Astrocyte of the spinal cord (primary cell): ENCODE results near the gene RNF182.

Source experiments
- DNase-seq: peaks from one replicate; pipeline ENCODE4 v3.0.0; 2011; ENCODE audit warnings: low read depth, low spot score
- H3K4me3 ChIP-seq: 2 replicates; pipeline ENCODE4 v1.5.1; 2011; ENCODE audit warnings: low read depth, mild to moderate bottlenecking, low read length, moderate library complexity
- CTCF ChIP-seq: IDR thresholded peaks from 2 replicates; pipeline ENCODE4 v1.5.1; 2012; ENCODE audit warnings: low read depth, mild to moderate bottlenecking, low read length, inconsistent platforms
- in situ Hi-C: cut with HindIII; loops from 2 replicates; pipeline ENCODE4 v1.10.0; 2017; ENCODE audit warnings: low sequenced_read_pairs

Gene RNF182

DNA sequence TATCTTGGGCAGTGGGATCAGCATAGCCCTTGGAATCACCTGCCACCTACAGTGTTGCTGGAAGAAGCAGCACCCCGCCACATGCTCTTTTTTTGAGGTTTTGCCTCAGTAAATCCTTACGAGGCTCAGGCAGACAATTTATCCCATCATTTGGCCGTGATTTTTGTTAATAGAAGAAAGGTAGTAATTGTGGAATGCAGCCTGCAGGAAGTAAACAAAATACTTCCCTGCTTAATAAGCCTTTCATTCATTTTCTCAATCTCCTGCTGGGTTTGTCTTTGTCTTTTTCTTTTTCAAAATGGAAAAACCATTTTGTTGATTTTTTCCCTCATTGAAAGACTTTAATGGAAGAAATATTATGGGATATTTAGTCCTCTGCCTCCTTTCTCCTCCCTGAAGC is 99.1 kb downstream of the RNF182 start:
- no peak for DNase-seq
- no peak overlapping the region for H3K4me3 ChIP-seq
- in situ Hi-C loops = no loop called here
- no peak for TF ChIP-seq CTCF

DNA sequence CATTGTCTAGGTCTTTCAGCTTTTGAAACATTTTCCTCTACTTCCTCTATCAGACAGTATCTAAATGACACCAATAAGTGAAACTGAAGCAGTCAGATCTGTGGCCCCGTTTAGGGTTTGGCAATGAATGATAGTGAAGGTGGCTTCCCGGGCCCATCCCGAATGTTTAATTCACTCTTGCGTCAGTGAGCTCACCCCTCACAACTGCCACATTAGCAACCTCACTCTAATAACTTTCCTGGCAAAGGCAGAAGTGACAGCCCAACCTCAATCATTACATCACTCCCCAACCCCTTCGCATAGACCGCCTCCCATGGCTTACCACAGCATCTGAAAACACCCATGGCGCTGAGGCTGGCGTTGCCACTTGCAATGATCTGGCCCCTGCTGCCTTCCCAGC is 100.4 kb downstream of the RNF182 start:
- no peak for DNase-seq
- no peak for TF ChIP-seq CTCF
- in situ Hi-C loops = loop anchor here (25.0 kb wide), 1 partner anchor 113 kb away; the partner anchor contains the start of gene RNF182
- H3K4me3 ChIP-seq = no peak overlapping the region

GRCh38 chr6:14026831-14027539 is 102.2 kb downstream of the RNF182 start:
- DNase-seq = peak; percentile 43
- H3K4me3 ChIP-seq = no peak overlapping the region
- in situ Hi-C loops = loop anchor here (25.0 kb wide), 1 partner anchor 115 kb away; the partner anchor contains the start of gene RNF182
- TF ChIP-seq CTCF = no peak

DNA sequence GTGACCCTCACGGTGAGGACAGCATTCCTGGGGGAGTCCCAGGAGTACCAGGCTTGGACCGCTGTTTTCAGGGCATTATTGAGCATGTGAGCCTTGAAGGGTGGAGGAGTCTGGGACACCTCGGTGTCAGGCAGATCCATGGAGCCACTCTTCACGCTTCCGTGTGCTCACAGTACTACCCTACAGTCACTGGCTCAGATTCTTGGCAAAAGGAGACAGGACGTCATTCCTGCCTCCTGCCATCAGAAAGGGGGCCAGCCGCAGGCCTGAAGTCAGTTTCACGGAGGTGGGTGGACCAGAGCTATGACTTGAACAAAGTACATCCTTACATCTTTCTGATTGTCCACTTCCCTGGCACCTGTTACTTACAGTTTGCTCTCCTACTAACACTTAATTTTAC is 103.9 kb downstream of the RNF182 start:
- TF ChIP-seq CTCF = no peak
- H3K4me3 ChIP-seq = no peak overlapping the region
- no peak for DNase-seq
- in situ Hi-C loops = loop anchor here (25.0 kb wide), 1 partner anchor 116 kb away; the partner anchor contains the start of gene RNF182

DNA sequence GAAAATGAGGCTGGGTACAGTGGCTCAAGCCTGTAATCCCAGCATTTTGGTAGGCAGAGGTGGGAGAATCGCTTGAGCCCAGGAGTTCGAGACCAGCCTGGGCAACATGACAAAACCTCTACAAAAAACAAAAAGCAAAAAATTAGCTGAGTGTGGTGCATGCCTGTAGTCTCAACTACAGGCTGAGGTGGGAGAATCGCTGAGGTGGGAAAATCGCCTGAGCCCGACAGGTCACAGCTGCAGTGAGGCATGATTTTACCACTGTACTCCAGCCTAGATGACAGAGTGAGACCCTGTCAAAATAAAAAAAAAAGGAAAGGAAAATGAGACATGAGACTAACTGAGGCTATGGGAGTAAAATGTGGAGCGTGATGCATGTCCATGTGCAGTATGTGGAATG is 104.9 kb downstream of the RNF182 start:
- no peak for DNase-seq
- no peak overlapping the region for H3K4me3 ChIP-seq
- TF ChIP-seq CTCF = no peak
- in situ Hi-C loops = loop anchor here (25.0 kb wide), 1 partner anchor 117 kb away; the partner anchor contains the start of gene RNF182
